Smooth muscle cell (in vitro differentiated cells): ENCODE results near the gene IMPA2. TPM values are rescaled to one million over a fixed set of nuclear protein-coding genes. Genes with fewer than 3 reads are reported as not detected.
"Not testable (repeated sequence)": the region's sequence is repeated elsewhere in the genome, so short reads cannot be mapped to it uniquely, and the experiment has no call there.

Experiments
- DNase-seq: peaks from one replicate; lab custom pipeline; 2025; ENCODE audit not compliant: unreplicated experiment; lab: John Stamatoyannopoulos, UW
- H2AFZ ChIP-seq: fragments of 200-600 bp; sonication (generic); 2 replicates; pipeline ENCODE4 v1.6.0; 2016; ENCODE audit warnings: antibody characterized with exemption, low read depth, mild to moderate bottlenecking
- H3F3A ChIP-seq: fragments of 200-600 bp; sonication (generic); 2 replicates; pipeline ENCODE4 v1.6.0; 2017; ENCODE audit warnings: antibody characterized with exemption, low read depth
- H3K27ac ChIP-seq: fragments of 200-600 bp; sonication (generic); 2 replicates; pipeline ENCODE4 v1.5.1; 2016; ENCODE audit warnings: low read depth, mild to moderate bottlenecking
- H3K27me3 ChIP-seq: fragments of 200-600 bp; sonication (generic); 2 replicates; pipeline ENCODE4 v1.6.1; 2016; ENCODE audit warnings: low read depth, mild to moderate bottlenecking
- H3K36me3 ChIP-seq: fragments of 200-600 bp; sonication (generic); 2 replicates; pipeline ENCODE4 v1.5.1; 2016; ENCODE audit warnings: low read depth
- H3K4me1 ChIP-seq: fragments of 200-600 bp; sonication (generic); 2 replicates; pipeline ENCODE4 v1.5.1; 2016; ENCODE audit warnings: low read depth
- H3K4me2 ChIP-seq: fragments of 200-600 bp; sonication (generic); 2 replicates; pipeline ENCODE4 v1.6.0; 2016; ENCODE audit warnings: mild to moderate bottlenecking
- H3K4me3 ChIP-seq: fragments of 200-600 bp; sonication (generic); 2 replicates; pipeline ENCODE4 v1.5.1; 2016; ENCODE audit warnings: mild to moderate bottlenecking
- H3K79me2 ChIP-seq: fragments of 200-600 bp; sonication (generic); 2 replicates; pipeline ENCODE4 v1.6.0; 2016; ENCODE audit warnings: low read depth, mild to moderate bottlenecking
- H3K9ac ChIP-seq: fragments of 200-600 bp; sonication (generic); 2 replicates; pipeline ENCODE4 v1.6.0; 2016; ENCODE audit warnings: low read depth
- H3K9me3 ChIP-seq: fragments of 200-600 bp; sonication (generic); replicated peaks from 2 replicates; pipeline ENCODE4 v1.5.1; 2016; ENCODE audit warnings: low read depth
- H4K20me1 ChIP-seq: fragments of 200-600 bp; sonication (generic); 2 replicates; pipeline ENCODE4 v1.6.0; 2016; ENCODE audit warnings: low read depth
- WGBS: methylation state at CpG from one replicate; pipeline ENCODE4 v1.1.7; 2016; ENCODE audit warnings: low lambda C conversion rate; 5-methylcytosine and 5-hydroxymethylcytosine counted together
- polyA plus RNA-seq: library from polyadenylated mRNA; unstranded; fragments of >200 nt; fragmentation: Nextera tagmentation; extraction: Ambion mirVana; gene quantifications from 2 replicates; pipeline ENCODE4 v1.2.1, GENCODE V29; 2016
- total RNA-seq: library from RNA; depleted of rRNA; stranded (reverse); fragments of >200 nt; gene quantifications from 2 replicates; pipeline ENCODE4 v1.2.3, GENCODE V29; 2014
- TF ChIP-seq, protein P1 (sequence below): fragments of 200-600 bp; sonication (generic); IDR thresholded peaks from 2 replicates; pipeline ENCODE4 v1.5.1; 2017; ENCODE audit warnings: borderline replicate concordance, mild to moderate bottlenecking, antibody characterized with exemption; ENCODE audit not compliant: insufficient read depth, poor library complexity, severe bottlenecking

Gene IMPA2
- total and polyA plus RNA-seq, 2 experiments from 2014 or later: 9.9 to 17.8 TPM

DNA sequence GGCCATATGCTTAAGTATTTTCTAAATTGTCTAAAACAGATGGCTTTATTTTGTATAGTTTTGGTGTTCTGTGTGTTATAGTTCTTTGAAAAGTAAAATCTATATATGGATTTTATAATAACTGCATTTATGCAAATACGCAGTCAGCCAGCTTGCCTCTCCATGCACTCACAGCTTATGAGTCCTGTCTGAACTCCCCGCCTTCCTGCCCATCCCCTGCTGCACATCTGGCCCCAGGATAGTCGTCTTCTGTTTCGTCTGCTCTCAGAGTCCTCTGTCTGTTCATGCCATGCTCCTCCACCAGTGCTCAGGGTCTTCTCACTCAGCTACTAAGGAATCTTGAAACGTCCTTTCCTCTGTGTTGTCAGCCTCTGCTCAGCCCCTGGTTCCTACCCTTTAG, 84.1 kb downstream of the IMPA2 start:
- TF ChIP-seq, protein P1, sequence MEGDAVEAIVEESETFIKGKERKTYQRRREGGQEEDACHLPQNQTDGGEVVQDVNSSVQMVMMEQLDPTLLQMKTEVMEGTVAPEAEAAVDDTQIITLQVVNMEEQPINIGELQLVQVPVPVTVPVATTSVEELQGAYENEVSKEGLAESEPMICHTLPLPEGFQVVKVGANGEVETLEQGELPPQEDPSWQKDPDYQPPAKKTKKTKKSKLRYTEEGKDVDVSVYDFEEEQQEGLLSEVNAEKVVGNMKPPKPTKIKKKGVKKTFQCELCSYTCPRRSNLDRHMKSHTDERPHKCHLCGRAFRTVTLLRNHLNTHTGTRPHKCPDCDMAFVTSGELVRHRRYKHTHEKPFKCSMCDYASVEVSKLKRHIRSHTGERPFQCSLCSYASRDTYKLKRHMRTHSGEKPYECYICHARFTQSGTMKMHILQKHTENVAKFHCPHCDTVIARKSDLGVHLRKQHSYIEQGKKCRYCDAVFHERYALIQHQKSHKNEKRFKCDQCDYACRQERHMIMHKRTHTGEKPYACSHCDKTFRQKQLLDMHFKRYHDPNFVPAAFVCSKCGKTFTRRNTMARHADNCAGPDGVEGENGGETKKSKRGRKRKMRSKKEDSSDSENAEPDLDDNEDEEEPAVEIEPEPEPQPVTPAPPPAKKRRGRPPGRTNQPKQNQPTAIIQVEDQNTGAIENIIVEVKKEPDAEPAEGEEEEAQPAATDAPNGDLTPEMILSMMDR: no peak
- Histone ChIP-seq H3K36me3 (no peaks in the 10 kb centered on the region), H3F3A (no peaks in the 10 kb centered on the region), H3K4me2 (no peak overlapping the region), H2AFZ (no peak overlapping the region), H3K4me3 (no peak overlapping the region), H3K27ac (no peak overlapping the region), H3K9me3 (no peaks in the 10 kb centered on the region), H3K9ac (no peak overlapping the region), H3K27me3 (no peaks in the 10 kb centered on the region), H3K4me1 (no peaks in the 10 kb centered on the region), H4K20me1 (no peaks in the 10 kb centered on the region), H3K79me2 (no peaks in the 10 kb centered on the region)
- 80% methylated on average over 5 of the region's 5 CpGs for WGBS
- DNase-seq: no peak

DNA sequence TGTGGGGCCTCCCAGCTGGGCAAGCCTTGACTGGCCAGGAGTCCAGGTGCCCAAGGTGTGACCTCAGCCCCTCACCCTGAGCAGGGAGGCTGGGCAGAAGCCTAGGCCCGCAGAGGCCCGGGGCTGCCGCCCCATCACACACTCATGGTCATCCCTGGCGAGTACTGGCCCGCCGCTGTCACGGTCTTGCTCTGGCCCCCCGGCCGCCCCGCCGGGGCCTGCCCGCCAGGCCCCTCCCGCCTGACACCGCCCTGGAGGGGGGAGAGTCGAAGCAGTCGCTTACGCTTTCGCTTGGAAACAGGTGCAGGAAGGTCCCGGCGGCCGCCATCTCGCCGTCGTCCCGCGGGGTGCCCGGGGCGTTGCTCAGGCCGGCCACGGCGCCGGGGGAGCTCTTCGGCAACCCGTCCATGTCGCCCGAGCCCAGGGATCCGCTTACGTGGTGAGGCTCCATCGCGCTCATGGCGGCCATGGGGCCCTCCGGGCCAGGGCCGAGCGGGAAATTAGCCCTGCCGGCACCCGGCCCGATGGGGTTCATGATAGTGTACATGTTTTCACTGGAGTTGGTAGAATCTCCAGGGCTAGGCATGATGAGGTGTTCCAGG, 85.7 kb downstream of the IMPA2 start:
- Histone ChIP-seq H2AFZ (no peak overlapping the region), H3K4me1 (no peaks in the 10 kb centered on the region), H3K27me3 (no peaks in the 10 kb centered on the region), H3K9me3 (no peaks in the 10 kb centered on the region), H3K79me2 (no peaks in the 10 kb centered on the region), H3F3A (no peaks in the 10 kb centered on the region), H4K20me1 (no peaks in the 10 kb centered on the region), H3K36me3 (no peaks in the 10 kb centered on the region), H3K4me3 (no peak overlapping the region), H3K27ac (no peak overlapping the region), H3K9ac (no peak overlapping the region), H3K4me2 (no peak overlapping the region)
- DNase-seq: no peak
- TF ChIP-seq, protein P1: no peak
- 96% methylated on average over 35 of the region's 47 CpGs for WGBS

DNA sequence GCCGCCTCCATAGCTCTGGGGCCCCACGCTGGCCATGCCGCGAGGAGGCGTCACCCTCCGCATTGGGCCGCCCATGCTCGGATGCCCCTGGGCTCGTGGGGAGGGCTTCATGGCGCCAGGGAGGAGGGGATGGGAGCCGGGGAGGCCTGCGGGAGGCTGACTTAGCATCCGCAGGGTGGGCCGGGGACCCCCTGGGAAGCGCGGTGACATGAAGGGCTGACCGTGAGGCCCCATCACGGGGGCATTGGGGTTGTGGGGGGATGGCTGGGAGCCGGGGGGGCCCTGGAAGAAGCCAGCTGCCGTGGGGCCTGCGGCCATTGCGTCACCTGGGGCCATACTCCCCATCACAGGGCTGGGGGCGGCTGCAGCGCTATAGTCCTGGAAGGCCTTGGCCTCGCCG, 86.4 kb downstream of the IMPA2 start:
- H3K27me3 ChIP-seq: no peaks in the 10 kb centered on the region
- H3K9me3 ChIP-seq: no peaks in the 10 kb centered on the region
- no peak overlapping the region for H2AFZ ChIP-seq
- H3K9ac ChIP-seq: no peak overlapping the region
- H3K4me1 ChIP-seq: no peaks in the 10 kb centered on the region
- WGBS: 98% methylated on average over 25 of the region's 26 CpGs
- no peak for DNase-seq
- H3F3A ChIP-seq: no peaks in the 10 kb centered on the region
- no peak overlapping the region for H3K4me3 ChIP-seq
- H3K79me2 ChIP-seq: no peaks in the 10 kb centered on the region
- no peaks in the 10 kb centered on the region for H4K20me1 ChIP-seq
- H3K4me2 ChIP-seq: no peak overlapping the region
- TF ChIP-seq, protein P1: no peak
- H3K36me3 ChIP-seq: no peaks in the 10 kb centered on the region
- H3K27ac ChIP-seq: no peak overlapping the region

DNA sequence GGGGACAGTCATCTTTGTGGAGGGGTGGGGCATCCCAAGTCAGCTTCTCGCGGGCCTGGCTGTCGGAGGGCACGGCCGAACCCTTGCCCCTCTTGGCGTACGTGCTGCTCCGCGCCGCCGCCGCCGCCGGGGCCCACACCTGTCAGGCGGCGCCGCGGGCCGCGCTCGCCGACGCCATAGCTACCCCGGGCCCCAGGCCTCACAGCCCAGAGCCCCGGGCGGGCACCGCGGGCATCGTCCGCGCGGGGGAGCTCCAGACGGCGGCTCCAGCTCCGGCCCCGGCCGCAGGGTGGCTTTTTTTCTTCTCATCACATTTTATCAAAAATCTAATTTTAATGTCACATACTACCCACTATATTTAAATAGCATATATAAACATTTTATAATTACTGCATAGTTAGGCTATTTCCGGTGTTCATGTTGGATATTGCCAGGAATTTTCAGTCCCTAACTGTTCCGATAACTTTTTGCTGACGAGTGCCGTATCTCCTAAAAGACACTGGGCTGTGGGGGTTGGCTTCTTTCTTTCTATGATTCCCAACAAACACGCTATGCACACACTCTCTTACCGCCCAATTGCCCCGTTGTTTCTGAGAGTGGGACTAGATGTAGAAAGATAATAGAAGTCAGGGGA, 87.1 kb downstream of the IMPA2 start:
- not testable (repeated sequence) for H3K9ac ChIP-seq, H3K9me3 ChIP-seq, DNase-seq, H3K4me1 ChIP-seq, H3K27me3 ChIP-seq, H3K4me3 ChIP-seq, H3F3A ChIP-seq, H2AFZ ChIP-seq, H3K27ac ChIP-seq, H4K20me1 ChIP-seq, H3K79me2 ChIP-seq, H3K4me2 ChIP-seq, H3K36me3 ChIP-seq
- WGBS: 97% methylated on average over 27 of the region's 44 CpGs
